K562 (cell line): ENCODE data around the gene KAT7. TPM values are rescaled to one million over a fixed set of nuclear protein-coding genes. Genes with fewer than 3 reads are reported as not detected.

ENCODE experiments used
- ADNP ChIP-seq: fragments of 200-800 bp; sonication (Bioruptor generic); IDR thresholded peaks from 2 replicates; pipeline ENCODE4 v1.6.1; 2016; ENCODE audit warnings: missing genetic modification characterization, missing compliant biosample characterization
- ATF6 ChIP-seq: sonication (generic); formaldehyde crosslinking; IDR thresholded peaks from 2 replicates; pipeline ENCODE4 v1.4.0; 2020; ENCODE audit warnings: mild to moderate bottlenecking, missing genetic modification reagents
- ELF4 ChIP-seq: fragments of 450-650 bp; formaldehyde crosslinking; IDR thresholded peaks from 2 replicates; pipeline ENCODE4 v1.4.0; 2022; ENCODE audit warnings: missing genetic modification characterization
- ETV6 ChIP-seq, 3 experiments: fragments of 150-350 bp in 1 of 3; sonication (generic) in 1 of 3; formaldehyde crosslinking in 1 of 3; IDR thresholded peaks; 2 replicates each; pipeline versions ENCODE4 v1.6.1 to v1.8.0; 2014 to 2022; ENCODE audit warnings: borderline replicate concordance in 2 of 3, low read depth in 2 of 3, antibody characterized with exemption in 1 of 3, low read length in 1 of 3, mild to moderate bottlenecking in 1 of 3, missing genetic modification reagents in 1 of 3
- KAT8 ChIP-seq: fragments of 450-650 bp; IDR thresholded peaks from 2 replicates; pipeline ENCODE4 v1.6.1; 2016; ENCODE audit warnings: low read depth, mild to moderate bottlenecking
- MEF2A ChIP-seq: IDR thresholded peaks from 2 replicates; pipeline ENCODE4 v1.6.1; 2011; ENCODE audit warnings: low read depth, mild to moderate bottlenecking, low read length, moderate library complexity; ENCODE audit not compliant: control insufficient read depth
- MGA ChIP-seq: fragments of 450-650 bp; IDR thresholded peaks from 2 replicates; pipeline ENCODE4 v1.6.1; 2016; ENCODE audit warnings: mild to moderate bottlenecking, moderate library complexity
- NR1H2 ChIP-seq: sonication (generic); formaldehyde crosslinking; IDR thresholded peaks from 2 replicates; pipeline ENCODE4 v1.4.0; 2020; ENCODE audit warnings: mild to moderate bottlenecking, missing genetic modification reagents
- PML ChIP-seq: IDR thresholded peaks from 2 replicates; pipeline ENCODE4 v1.6.1; 2012; ENCODE audit warnings: low read length, inconsistent platforms
- STAT5A ChIP-seq: IDR thresholded peaks from 2 replicates; pipeline ENCODE4 v1.6.1; 2012; ENCODE audit warnings: low read length, inconsistent platforms, borderline replicate concordance
- ZNF175 ChIP-seq: fragments of 200-800 bp; sonication (Bioruptor generic); IDR thresholded peaks from 2 replicates; pipeline ENCODE4 v1.6.1; 2016; ENCODE audit warnings: low read depth, mild to moderate bottlenecking, missing genetic modification characterization, missing compliant biosample characterization
- ZNF696 ChIP-seq: fragments of 250-450 bp; sonication (Bioruptor Pico); conservative IDR thresholded peaks from 2 replicates; pipeline ENCODE4 v1.4.0; 2020; ENCODE audit warnings: mild to moderate bottlenecking, moderate library complexity
- ZNF77 ChIP-seq: fragments of 250-450 bp; sonication (Bioruptor Pico); IDR thresholded peaks from 2 replicates; pipeline ENCODE4 v1.5.0; 2020
- polyA plus RNA-seq, 8 experiments: library from polyadenylated mRNA; depleted of rRNA in 4 of 8; stranded (reverse) in 5 of 8; unstranded in 3 of 8; fragments of >200 nt; fragmentation: Nextera tagmentation in 2 of 8; fragmentation: Illumina TruSeq in 1 of 8; extraction: Ambion mirVana in 2 of 8; extraction: Trizol in 1 of 8; gene quantifications; 2 replicates each; pipeline versions ENCODE4 v1.2.1 to v1.2.3, GENCODE V29; 2011 to 2014; ENCODE audit warnings: inconsistent platforms in 1 of 8, missing spikeins in 1 of 8
- total RNA-seq, 7 experiments: library from RNA; depleted of rRNA in 6 of 7; stranded (reverse); fragments of >200 nt in 6 of 7; fragmentation: Illumina TruSeq in 2 of 7; extraction: Trizol in 2 of 7; gene quantifications; 2 replicates each; pipeline versions ENCODE4 v1.2.1 to v1.2.3, GENCODE V29; 2011 to 2021; ENCODE audit warnings: low replicate concordance in 1 of 7

Gene KAT7
- total and polyA plus RNA-seq, 9 of the 15 experiments (the other 6 are each of a cell fraction or from before 2014, with no cell fraction given): 10.8 to 57.3 (median 34.8) TPM

- TF ChIP-seq MGA: peak; percentile 65
- TF ChIP-seq STAT5A: peak; percentile 58; the same call in 1 of the 2 replicates
- no peak for TF ChIP-seq ATF6 (CRISPR knock-in tag)
- 0 out of 2 replicates have a peak, but pooled peaks have one; percentile 20 for TF ChIP-seq ELF4 (CRISPR knock-in tag)
- TF ChIP-seq ZNF77 (CRISPR knock-in tag): no peak
- peak in 1 of 2 experiments; percentile 67; a peak in 1 of 4 replicates for TF ChIP-seq ETV6 (IDR thresholded peaks at IDR 0.05; ENCODE audit: borderline replicate concordance in 1 of 2, low read depth in 2 of 2, low read length in 1 of 2)
- TF ChIP-seq ETV6 (CRISPR knock-in tag; IDR thresholded peaks at IDR 0.05; ENCODE audit: borderline replicate concordance): no peak
- TF ChIP-seq NR1H2: no peak
- no peak for TF ChIP-seq KAT8
- peak; percentile 57 for TF ChIP-seq PML
- no peak for TF ChIP-seq ZNF696 (CRISPR knock-in tag)
- peak; percentile 82 for TF ChIP-seq ZNF175
- no peak for TF ChIP-seq ADNP (tag)
- TF ChIP-seq MEF2A: no peak
These were observed 44.5 kb downstream of the KAT7 start (continued) for GRCh38 chr17:49832840-49833599.
